Adrenal gland (tissue), 5 donors: ENCODE measurements around the gene CTTNBP2NL.
"Not testable (repeated sequence)": the region's sequence is repeated elsewhere in the genome, so short reads cannot be mapped to it uniquely, and the experiment has no call there.

Experiments
- CTCF ChIP-seq, 6 experiments: fragments of 450-650 bp in 4 of 6; fragments of 200-600 bp in 2 of 6; sonication (generic) in 1 of 6; IDR thresholded peaks; 1 replicate in 5 of 6; 2 replicates in 1 of 6; pipeline versions ENCODE4 v1.5.1 to v1.8.0; 2016 to 2021; ENCODE audit warnings: antibody characterized with exemption in 6 of 6, mild to moderate bottlenecking in 2 of 6, moderate library complexity in 1 of 6
- POLR2A ChIP-seq, 2 donors: fragments of 450-650 bp; IDR thresholded peaks; one replicate each; pipeline ENCODE4 v1.6.1; 2017; ENCODE audit warnings: antibody characterized with exemption in 2 of 2, mild to moderate bottlenecking in 2 of 2, moderate library complexity in 1 of 2
- donor health status: DM: no; HTN: no; CAD: no.

- not testable (repeated sequence) for TF ChIP-seq CTCF, POLR2A (IDR thresholded peaks at IDR 0.05)
Observed at GRCh38 chr1:112451301-112451700, 55.3 kb downstream of the CTTNBP2NL start.
